Hepatocyte (in vitro differentiated cells): ENCODE results near the gene OR6C75.
"Not testable (repeated sequence)": the region's sequence is repeated elsewhere in the genome, so short reads cannot be mapped to it uniquely, and the experiment has no call there.

Source experiments
- CTCF ChIP-seq: fragments of 200-600 bp; sonication (generic); IDR thresholded peaks from 2 replicates; pipeline ENCODE4 v1.5.1; 2016; ENCODE audit warnings: antibody characterized with exemption, mild to moderate bottlenecking; ENCODE audit not compliant: poor library complexity
- EZH2 ChIP-seq: fragments of 200-600 bp; sonication (generic); IDR thresholded peaks from 2 replicates; pipeline ENCODE4 v1.6.1; 2016; ENCODE audit warnings: antibody characterized with exemption, mild to moderate bottlenecking, borderline replicate concordance
- EZH2phosphoT487 ChIP-seq: fragments of 200-600 bp; sonication (generic); IDR thresholded peaks from one replicate; pipeline ENCODE4 v1.6.1; 2018; ENCODE audit warnings: antibody characterized with exemption, mild to moderate bottlenecking, low read depth, moderate library complexity; ENCODE audit not compliant: unreplicated experiment, severe bottlenecking

DNA sequence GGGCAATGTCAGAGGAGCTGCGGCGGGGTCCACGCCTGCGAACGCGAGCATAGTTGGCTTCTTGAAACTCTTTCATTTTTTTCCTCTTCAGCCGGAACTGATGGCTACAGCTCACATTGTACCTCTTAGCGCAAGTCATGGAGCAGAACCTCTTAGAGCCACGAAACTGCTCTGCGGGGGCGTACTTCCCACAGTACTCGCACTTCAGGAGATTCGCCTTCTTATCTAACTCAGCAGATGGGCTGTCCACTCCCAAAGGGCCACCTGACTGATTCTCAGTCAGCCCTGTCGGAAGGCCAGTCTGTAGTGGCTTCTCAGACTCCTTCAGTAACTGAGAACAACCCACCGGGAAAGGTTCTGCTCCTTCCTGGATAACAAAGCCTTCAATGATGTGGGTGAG, 49.4 kb downstream of the OR6C75 start:
- TF ChIP-seq EZH2, CTCF, EZH2phosphoT487: not testable (repeated sequence)
